Vagina (tissue), 2 donors: Measurements from ENCODE around the gene LIPE.

ENCODE experiments used
- CTCF ChIP-seq, 3 experiments: fragments of 450-650 bp in 2 of 3; fragments of 200-600 bp in 1 of 3; sonication (generic) in 1 of 3; IDR thresholded peaks; one replicate each; pipeline ENCODE4 v1.5.1; 2017 to 2019; ENCODE audit warnings: antibody characterized with exemption in 3 of 3, mild to moderate bottlenecking in 2 of 3, moderate library complexity in 2 of 3
- POLR2A ChIP-seq, 2 donors: fragments of 450-650 bp; IDR thresholded peaks; one replicate each; pipeline ENCODE4 v1.6.1; 2017; ENCODE audit warnings: antibody characterized with exemption in 2 of 2, mild to moderate bottlenecking in 2 of 2, moderate library complexity in 2 of 2
- POLR2AphosphoS5 ChIP-seq, 2 donors: sonication (generic); formaldehyde crosslinking; IDR thresholded peaks; one replicate each; pipeline ENCODE4 v1.9.0; 2017; ENCODE audit warnings: antibody characterized with exemption in 2 of 2, mild to moderate bottlenecking in 2 of 2, low read depth in 1 of 2; ENCODE audit not compliant: insufficient read depth in 1 of 2

GRCh38 chr19:42469311-42470235 is 42.4 kb upstream of the LIPE start:
- no peak for TF ChIP-seq CTCF (IDR thresholded peaks at IDR 0.05)
- no peak for TF ChIP-seq POLR2AphosphoS5 (IDR thresholded peaks at IDR 0.05; ENCODE audit: insufficient read depth in 1 of 2, low read depth in 1 of 2)
- TF ChIP-seq POLR2A (IDR thresholded peaks at IDR 0.05), result no peak
